GM12874 (cell line): ENCODE measurements around the gene DCBLD1.

ENCODE experiments used
- TF ChIP-seq, protein P1 (sequence below): IDR thresholded peaks from 2 replicates; pipeline ENCODE4 v1.5.1; 2011; ENCODE audit warnings: low read depth, mild to moderate bottlenecking, control low read depth, low read length, moderate library complexity; ENCODE audit not compliant: insufficient read depth

The DCBLD1 gene

GRCh38 chr6:117536317-117536716, 53.8 kb downstream of the DCBLD1 start:
- TF ChIP-seq, protein P1, sequence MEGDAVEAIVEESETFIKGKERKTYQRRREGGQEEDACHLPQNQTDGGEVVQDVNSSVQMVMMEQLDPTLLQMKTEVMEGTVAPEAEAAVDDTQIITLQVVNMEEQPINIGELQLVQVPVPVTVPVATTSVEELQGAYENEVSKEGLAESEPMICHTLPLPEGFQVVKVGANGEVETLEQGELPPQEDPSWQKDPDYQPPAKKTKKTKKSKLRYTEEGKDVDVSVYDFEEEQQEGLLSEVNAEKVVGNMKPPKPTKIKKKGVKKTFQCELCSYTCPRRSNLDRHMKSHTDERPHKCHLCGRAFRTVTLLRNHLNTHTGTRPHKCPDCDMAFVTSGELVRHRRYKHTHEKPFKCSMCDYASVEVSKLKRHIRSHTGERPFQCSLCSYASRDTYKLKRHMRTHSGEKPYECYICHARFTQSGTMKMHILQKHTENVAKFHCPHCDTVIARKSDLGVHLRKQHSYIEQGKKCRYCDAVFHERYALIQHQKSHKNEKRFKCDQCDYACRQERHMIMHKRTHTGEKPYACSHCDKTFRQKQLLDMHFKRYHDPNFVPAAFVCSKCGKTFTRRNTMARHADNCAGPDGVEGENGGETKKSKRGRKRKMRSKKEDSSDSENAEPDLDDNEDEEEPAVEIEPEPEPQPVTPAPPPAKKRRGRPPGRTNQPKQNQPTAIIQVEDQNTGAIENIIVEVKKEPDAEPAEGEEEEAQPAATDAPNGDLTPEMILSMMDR, result no peak

- TF ChIP-seq, protein P1, result no peak
Observed at GRCh38 chr6:117538615-117539014, 56.1 kb downstream of the DCBLD1 start.

- TF ChIP-seq, protein P1, result no peak
Observed at GRCh38 chr6:117540670-117541069, 58.2 kb downstream of the DCBLD1 start.

DNA sequence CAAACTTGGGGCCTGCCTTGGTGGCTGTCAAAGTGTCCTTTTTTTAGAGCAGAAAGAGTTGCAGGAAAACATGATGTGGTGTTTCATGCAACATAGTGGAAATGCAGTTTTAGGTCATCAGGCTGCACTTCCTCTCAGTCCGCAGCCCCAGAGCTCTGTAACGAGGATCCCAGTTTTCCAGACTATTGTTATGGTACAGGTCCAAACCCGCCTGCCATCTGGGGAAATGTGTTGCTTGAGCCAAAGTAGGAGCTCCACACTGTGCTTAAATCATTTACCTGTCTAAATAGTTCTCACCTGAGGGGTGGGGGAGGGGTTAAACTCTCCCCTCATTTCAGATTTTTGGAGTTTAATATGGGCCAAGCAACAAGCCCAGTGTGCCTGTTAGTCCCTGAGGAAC, 60.0 kb downstream of the DCBLD1 start:
- TF ChIP-seq, protein P1, result no peak

DNA sequence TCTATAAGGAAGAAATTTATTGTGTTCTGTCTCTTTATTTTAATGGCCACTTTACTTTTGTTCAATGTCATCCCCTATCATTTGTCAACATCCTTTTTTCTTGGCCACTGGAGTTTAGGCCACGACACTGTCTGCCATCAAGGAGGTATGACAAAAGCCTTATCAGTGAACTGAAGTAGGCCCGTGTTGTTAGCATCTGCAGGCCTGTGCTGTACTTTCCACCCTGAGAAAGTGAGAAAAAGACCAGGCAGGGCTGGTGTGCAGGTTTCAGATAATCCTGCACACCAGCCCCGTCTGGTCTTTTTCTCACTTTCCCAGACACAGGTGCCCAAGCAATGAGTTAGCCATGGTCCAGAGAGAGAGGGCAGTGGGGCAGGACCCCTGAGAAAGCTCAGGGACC, 62.2 kb downstream of the DCBLD1 start:
- TF ChIP-seq, protein P1, result no peak

DNA sequence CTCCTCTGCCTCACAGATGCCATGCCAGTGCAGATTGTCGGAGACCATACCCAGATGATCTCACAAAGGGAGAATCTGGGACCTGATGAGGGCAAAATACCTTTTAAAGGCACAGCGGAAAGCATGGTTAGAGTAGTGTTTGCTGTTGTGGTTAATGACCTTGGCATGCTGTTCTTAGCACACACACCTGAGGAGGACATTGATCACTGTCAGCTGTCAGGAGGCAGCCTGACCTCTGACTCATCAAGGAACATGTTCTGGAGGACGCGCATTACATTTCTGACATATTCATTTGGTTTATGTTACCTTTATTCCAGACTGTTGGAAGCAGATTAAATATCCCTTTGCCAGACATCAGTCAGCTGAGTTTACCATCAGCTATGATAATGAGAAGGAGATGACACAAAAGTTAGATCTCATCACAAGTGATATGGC, 62.7 kb downstream of the DCBLD1 start:
- TF ChIP-seq, protein P1, result no peak

DNA sequence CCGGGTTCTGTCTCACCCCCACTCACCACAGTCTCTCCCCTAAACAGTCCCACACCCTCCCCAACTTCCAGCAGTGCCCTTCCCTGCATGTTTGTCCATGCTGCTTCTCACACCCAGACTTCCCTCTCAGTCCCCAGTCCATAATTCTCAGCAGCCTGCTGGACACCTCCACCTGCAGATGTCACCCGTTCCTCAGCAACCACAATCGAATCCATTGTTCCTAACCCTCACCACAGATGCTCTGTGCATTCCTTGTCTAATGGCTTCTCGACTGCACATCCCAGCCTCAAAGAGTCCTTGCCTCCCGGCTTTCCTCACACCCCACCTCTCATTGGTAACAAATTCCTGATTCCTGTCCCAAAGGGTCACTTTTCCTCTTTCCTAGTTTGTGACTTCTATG, 64.2 kb downstream of the DCBLD1 start:
- TF ChIP-seq, protein P1, result no peak
